Stimulated activated CD4-positive, alpha-beta T cell treated with anti-CD3 and anti-CD28 coated beads, TNF-alpha, amount 100 ng/mL, for 4 hours (primary cell): ENCODE data around the gene DENND5B.

Source experiments
- DNase-seq, 3 experiments: peaks; one replicate each; pipeline ENCODE4 v3.0.0-alpha.2; 2020; ENCODE audit warnings: low read depth in 3 of 3

DENND5B gene

DNA sequence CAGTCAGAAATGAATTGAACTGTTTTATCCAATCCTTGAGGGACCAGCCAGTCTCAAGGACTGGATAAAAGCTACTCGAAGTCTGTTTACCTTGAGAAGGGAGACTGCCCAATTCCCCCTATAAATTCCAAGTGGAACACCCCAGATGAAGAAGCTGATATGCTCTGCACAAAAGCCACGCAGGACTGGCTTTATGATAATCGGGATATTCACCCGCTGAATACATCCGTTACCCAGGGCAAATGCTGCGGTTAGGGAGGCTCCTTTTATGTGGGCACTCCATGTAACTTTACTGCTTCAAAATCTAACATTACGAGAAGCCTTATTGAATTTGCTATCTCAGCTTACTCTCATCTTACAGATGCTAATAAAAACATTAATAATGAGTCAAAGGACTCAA, 119.1 kb downstream of the DENND5B start:
- DNase-seq = no peak

- DNase-seq = no peak
Measured at GRCh38 chr12:31471051-31471450, 119.9 kb downstream of the DENND5B start.

DNA sequence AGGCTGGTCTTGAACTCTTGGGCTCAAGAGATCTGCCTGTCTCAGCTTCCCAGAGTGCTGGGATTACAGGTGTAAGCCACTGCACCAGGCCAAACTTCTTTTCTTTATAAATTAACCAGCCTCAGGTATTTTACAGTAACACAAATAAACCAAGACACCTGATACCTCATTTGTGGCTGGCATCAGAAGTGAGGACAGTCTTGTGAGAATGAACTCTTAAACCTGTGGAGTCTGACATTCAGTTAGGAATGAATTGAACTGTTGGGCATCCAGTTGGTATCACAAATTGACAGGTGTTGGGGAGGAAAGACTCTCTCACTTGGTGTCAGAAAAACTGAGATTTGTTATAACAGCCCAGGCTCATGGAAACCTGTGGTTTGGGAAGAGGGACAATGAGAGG, 120.5 kb downstream of the DENND5B start:
- no peak for DNase-seq

DNA sequence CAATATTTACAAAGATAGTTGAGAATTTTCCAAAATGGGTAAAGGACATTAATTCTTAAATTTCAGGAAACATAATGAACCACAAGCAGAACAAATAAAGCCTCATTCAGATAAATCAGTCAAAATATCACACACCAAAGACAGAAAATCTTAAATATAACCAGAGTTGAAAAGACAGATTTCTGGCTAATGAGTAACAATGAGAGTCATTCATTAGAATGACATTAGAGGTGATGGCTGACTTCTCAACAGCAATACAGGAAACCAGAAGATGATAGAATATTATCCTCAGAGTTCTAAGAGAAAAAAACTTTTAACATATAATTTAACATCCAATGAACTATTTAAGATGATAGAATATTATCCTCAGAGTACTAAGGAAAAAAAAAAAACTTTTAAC, 124.2 kb downstream of the DENND5B start:
- DNase-seq = no peak

- no peak for DNase-seq
Measured at GRCh38 chr12:31465002-31465401, 125.9 kb downstream of the DENND5B start.

- DNase-seq = no peak
Measured at GRCh38 chr12:31460024-31460423, 130.9 kb downstream of the DENND5B start.

- no peak for DNase-seq
Measured at GRCh38 chr12:31456562-31456961, 134.4 kb downstream of the DENND5B start.

DNA sequence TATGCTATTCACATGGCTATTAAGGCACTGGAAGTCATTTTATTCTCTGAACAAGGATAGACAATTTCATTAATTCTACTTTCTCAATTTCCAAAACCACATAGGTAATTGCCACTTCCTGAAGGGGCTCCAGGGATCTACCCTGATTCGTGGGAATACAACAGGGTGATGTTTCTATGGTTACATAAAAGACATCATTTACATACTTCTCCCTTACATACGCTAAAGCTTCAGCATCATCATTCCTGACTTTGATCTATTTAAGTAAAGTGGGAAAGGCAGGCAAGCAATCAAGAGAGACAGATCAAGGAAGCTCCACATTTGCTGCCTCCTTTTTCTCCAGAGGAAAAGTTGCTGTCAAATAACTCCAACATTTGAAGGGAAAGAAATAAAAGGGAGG, 146.2 kb downstream of the DENND5B start:
- no peak for DNase-seq

GRCh38 chr12:31440586-31440985, 150.3 kb downstream of the DENND5B start:
- DNase-seq = no peak

GRCh38 chr12:31440134-31440533, 150.8 kb downstream of the DENND5B start:
- DNase-seq = no peak

DNA sequence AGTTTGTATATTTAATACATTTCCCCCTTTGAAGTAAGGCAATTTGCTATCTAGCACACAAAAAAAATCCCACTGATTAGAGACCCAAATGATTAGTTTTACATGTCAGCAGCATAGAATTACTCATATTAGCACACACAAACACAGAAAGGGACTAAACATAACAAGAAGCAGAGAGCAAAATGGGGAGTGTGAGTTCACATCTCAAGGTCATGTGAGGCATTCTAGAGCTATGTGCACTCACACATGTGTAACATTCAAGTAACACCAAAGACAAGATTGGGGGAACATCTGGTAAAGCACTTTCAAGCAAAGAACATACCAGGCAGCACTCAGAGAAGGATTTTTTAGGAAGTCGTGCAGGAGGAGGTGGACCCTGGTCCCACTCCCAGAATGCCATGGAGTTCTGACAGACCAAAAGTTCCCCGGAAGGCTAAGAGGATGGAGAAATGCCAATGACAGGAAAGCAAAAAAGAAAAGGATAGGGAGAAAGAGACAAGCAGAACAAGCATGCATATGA, 159.2 kb downstream of the DENND5B start:
- DNase-seq = no peak

DNA sequence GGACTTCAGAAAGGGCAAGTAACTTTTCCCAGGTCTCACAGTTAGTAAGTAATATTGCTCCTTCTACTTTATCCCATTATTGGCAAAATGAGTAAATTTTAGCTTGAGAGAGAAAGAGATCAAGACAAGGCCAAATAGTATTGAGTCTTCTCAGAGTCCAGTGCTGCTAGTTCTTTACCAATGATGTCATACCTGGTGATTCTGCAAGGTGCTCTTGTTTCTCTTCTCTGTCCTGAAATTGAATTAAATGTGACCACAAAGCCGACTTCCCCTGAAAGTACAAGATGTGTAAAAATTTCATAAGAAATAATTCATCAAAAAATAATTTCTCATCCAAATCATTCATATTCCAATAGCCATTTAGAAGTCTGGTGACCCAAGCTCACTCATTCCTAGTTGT, 167.5 kb downstream of the DENND5B start:
- DNase-seq = no peak

- no peak for DNase-seq
Measured at GRCh38 chr12:31412292-31412801, 178.6 kb downstream of the DENND5B start.

DNA sequence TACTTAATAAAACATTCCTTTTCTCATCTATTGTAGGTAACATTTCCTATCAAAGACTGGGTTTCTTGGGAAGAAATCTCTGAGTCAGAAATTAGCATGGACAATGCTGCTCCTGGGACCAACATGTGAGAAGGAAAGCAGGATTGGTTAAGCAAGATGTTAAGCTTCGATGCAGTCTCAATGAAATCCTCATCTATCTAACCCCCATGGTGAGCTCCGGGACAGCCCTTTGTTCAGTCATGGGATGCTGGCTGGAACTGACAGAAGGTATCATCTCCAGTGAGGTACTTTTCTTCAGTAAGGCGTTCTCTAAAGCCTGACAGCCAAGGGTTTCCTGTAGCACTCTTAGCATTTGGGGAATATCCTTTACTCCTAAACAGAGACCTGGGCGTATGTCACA, 182.2 kb downstream of the DENND5B start:
- DNase-seq = no peak

- DNase-seq = no peak
Measured at GRCh38 chr12:31407562-31407961, 183.4 kb downstream of the DENND5B start.

- DNase-seq = no peak
Measured at GRCh38 chr12:31406345-31406744, 184.6 kb downstream of the DENND5B start.

DNA sequence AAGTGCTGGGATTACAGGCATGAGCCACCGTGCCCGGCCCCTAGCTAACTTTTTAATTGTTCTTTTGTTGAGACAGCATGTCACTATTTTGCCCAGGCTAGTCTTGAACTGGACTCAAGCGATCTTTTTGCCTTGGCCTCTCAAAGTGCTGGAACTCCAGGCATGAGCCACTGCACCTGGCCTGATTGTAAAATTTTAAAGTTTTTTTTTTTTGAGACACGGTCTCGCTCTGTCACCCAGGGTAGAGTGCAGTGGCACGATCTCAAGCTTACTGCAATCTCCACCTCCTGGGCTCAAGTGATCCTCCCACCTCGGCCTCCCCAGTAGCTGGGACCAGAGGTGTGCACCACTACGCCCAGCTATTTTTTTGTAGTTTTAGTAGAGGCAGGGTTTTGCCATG, 185.9 kb downstream of the DENND5B start:
- DNase-seq = no peak

DNA sequence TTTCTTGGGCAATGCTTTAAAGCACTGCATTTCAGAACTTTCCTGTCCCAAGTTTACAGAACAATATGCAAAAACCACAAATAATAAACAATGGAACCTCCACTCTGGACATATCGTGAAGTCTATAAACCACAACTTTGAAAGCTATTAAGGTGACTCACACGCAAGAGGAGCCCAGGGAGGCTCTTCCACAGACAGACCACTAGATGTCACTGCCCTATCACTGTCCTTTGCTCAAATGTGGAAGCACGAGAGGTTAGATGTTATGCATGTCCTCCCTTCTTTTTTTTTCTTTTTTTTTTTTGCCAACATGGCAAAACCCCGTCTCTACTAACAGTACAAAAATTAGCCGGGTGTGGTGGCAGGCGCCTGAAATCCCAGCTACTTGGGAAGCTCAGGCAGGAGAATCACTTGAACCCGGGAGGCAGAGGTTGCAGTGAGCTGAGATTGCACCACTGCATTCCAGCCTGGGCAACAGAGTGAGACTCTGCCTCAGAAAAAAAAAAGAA, 187.8 kb downstream of the DENND5B start:
- peak in 2 of 3 experiments; percentile 8 to 17 for DNase-seq

GRCh38 chr12:31393004-31393550, 197.9 kb downstream of the DENND5B start:
- DNase-seq = no peak

- no peak for DNase-seq
Measured at GRCh38 chr12:31390991-31391390, 199.9 kb downstream of the DENND5B start.

- no peak for DNase-seq
Measured at GRCh38 chr12:31388713-31389112, 202.2 kb downstream of the DENND5B start.

GRCh38 chr12:31387466-31387865, 203.5 kb downstream of the DENND5B start:
- DNase-seq = no peak

GRCh38 chr12:31387011-31387410, 203.9 kb downstream of the DENND5B start:
- DNase-seq = no peak

DNA sequence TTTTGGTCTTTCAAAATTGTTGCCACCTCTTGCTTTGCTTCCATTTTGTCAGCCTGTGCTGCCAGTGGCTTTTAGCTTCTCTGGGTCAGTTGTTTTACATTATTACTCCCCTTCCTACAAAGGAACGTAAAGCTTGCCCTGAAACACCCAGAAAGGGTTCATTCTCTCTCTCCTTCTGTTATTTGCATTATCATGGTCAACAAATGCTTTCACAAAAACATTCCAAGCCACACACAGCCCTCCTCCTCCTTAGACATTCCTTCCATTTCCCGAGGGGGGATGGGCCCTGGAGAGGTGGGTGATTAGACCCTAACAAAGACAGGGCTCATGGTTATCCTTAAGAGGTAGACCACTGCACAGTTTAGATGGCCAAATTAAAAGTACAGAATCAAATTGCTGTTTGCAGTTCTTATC, 204.6 kb downstream of the DENND5B start:
- DNase-seq = no peak
